PC-9 (cell line): Measurements from ENCODE around the gene SHANK1.

Source experiments
- CTCF ChIP-seq: fragments of 200-600 bp; sonication (generic); conservative IDR thresholded peaks from 2 replicates; pipeline ENCODE4 v1.6.1; 2017; ENCODE audit warnings: mixed run types, antibody characterized with exemption, mild to moderate bottlenecking, moderate library complexity
- EZH2 ChIP-seq: fragments of 200-600 bp; sonication (generic); IDR thresholded peaks from 2 replicates; pipeline ENCODE4 v1.8.0; 2017; ENCODE audit warnings: antibody characterized with exemption, low read depth

- no peak for TF ChIP-seq CTCF
- no peak for TF ChIP-seq EZH2
Measured at GRCh38 chr19:50667177-50667758, 52.3 kb downstream of the SHANK1 start.
